Measurements from ENCODE around the gene CYP2A7. TPM values are rescaled to one million over a fixed set of nuclear protein-coding genes. Genes with fewer than 3 reads are reported as not detected.
"Not testable (repeated sequence)": the region's sequence is repeated elsewhere in the genome, so short reads cannot be mapped to it uniquely, and the experiment has no call there.

Gene CYP2A7
- total RNA-seq, 1 donor from 2014 or later = not detected

- Mint-ChIP-seq H3K27me3 (ENCODE audit: unreplicated experiment) (no peaks in the 10 kb centered on the region), H3K9me3 (ENCODE audit: unreplicated experiment) (peaks cover 4% of the 10 kb centered on the region), H3K27ac (ENCODE audit: unreplicated experiment) (no peak overlapping the region), H3K4me1 (ENCODE audit: unreplicated experiment) (no peaks in the 10 kb centered on the region), H3K36me3 (ENCODE audit: unreplicated experiment) (no peaks in the 10 kb centered on the region), H3K4me3 (ENCODE audit: unreplicated experiment) (no peak overlapping the region)
- DNase-seq (ENCODE audit: extremely low spot score, unreplicated experiment) = no peak
- TF ChIP-seq CTCF (IDR thresholded peaks at IDR 0.05) = no peak
These were observed 26.1 kb upstream of the CYP2A7 start for GRCh38 chr19:40907968-40908735.

- no peaks in the 10 kb centered on the region for H3K27me3 Mint-ChIP-seq (ENCODE audit: unreplicated experiment)
- no peak overlapping the region for H3K4me3 Mint-ChIP-seq (ENCODE audit: unreplicated experiment)
- H3K9me3 Mint-ChIP-seq (ENCODE audit: unreplicated experiment) = peaks cover 4% of the 10 kb centered on the region
- no peak for TF ChIP-seq CTCF (IDR thresholded peaks at IDR 0.05)
- DNase-seq (ENCODE audit: extremely low spot score, unreplicated experiment) = no peak
- H3K36me3 Mint-ChIP-seq (ENCODE audit: unreplicated experiment) = no peaks in the 10 kb centered on the region
- no peaks in the 10 kb centered on the region for H3K4me1 Mint-ChIP-seq (ENCODE audit: unreplicated experiment)
- H3K27ac Mint-ChIP-seq (ENCODE audit: unreplicated experiment) = no peak overlapping the region
These were observed 24.5 kb upstream of the CYP2A7 start for GRCh38 chr19:40906512-40906911.

- not testable (repeated sequence) for H3K27ac Mint-ChIP-seq (ENCODE audit: unreplicated experiment); H3K4me1 Mint-ChIP-seq (ENCODE audit: unreplicated experiment); H3K27me3 Mint-ChIP-seq (ENCODE audit: unreplicated experiment); DNase-seq (ENCODE audit: extremely low spot score, unreplicated experiment); H3K9me3 Mint-ChIP-seq (ENCODE audit: unreplicated experiment); H3K4me3 Mint-ChIP-seq (ENCODE audit: unreplicated experiment); H3K36me3 Mint-ChIP-seq (ENCODE audit: unreplicated experiment)
These were observed 22.7 kb upstream of the CYP2A7 start for GRCh38 chr19:40904673-40905156.

GRCh38 chr19:40901975-40902750 is 20.1 kb upstream of the CYP2A7 start:
- not testable (repeated sequence) for H3K27ac Mint-ChIP-seq (ENCODE audit: unreplicated experiment); H3K4me1 Mint-ChIP-seq (ENCODE audit: unreplicated experiment); H3K9me3 Mint-ChIP-seq (ENCODE audit: unreplicated experiment); H3K27me3 Mint-ChIP-seq (ENCODE audit: unreplicated experiment); H3K4me3 Mint-ChIP-seq (ENCODE audit: unreplicated experiment); DNase-seq (ENCODE audit: extremely low spot score, unreplicated experiment); H3K36me3 Mint-ChIP-seq (ENCODE audit: unreplicated experiment)

GRCh38 chr19:40900521-40900920 is 18.5 kb upstream of the CYP2A7 start:
- not testable (repeated sequence) for DNase-seq (ENCODE audit: extremely low spot score, unreplicated experiment); H3K27me3 Mint-ChIP-seq (ENCODE audit: unreplicated experiment)

GRCh38 chr19:40899964-40900363 is 17.9 kb upstream of the CYP2A7 start:
- H3K4me3 Mint-ChIP-seq (ENCODE audit: unreplicated experiment); H3K9me3 Mint-ChIP-seq (ENCODE audit: unreplicated experiment); H3K27ac Mint-ChIP-seq (ENCODE audit: unreplicated experiment); H3K4me1 Mint-ChIP-seq (ENCODE audit: unreplicated experiment); DNase-seq (ENCODE audit: extremely low spot score, unreplicated experiment); H3K36me3 Mint-ChIP-seq (ENCODE audit: unreplicated experiment); H3K27me3 Mint-ChIP-seq (ENCODE audit: unreplicated experiment): not testable (repeated sequence)

More at GRCh38 chr19:40900521-40900920, 18.5 kb upstream of the CYP2A7 start:
- H3K4me3 Mint-ChIP-seq (ENCODE audit: unreplicated experiment); H3K9me3 Mint-ChIP-seq (ENCODE audit: unreplicated experiment); H3K27ac Mint-ChIP-seq (ENCODE audit: unreplicated experiment); H3K36me3 Mint-ChIP-seq (ENCODE audit: unreplicated experiment); H3K4me1 Mint-ChIP-seq (ENCODE audit: unreplicated experiment): not testable (repeated sequence)

- H3K27ac Mint-ChIP-seq (ENCODE audit: unreplicated experiment); H3K27me3 Mint-ChIP-seq (ENCODE audit: unreplicated experiment); H3K36me3 Mint-ChIP-seq (ENCODE audit: unreplicated experiment); H3K4me3 Mint-ChIP-seq (ENCODE audit: unreplicated experiment); H3K9me3 Mint-ChIP-seq (ENCODE audit: unreplicated experiment); DNase-seq (ENCODE audit: extremely low spot score, unreplicated experiment); H3K4me1 Mint-ChIP-seq (ENCODE audit: unreplicated experiment): not testable (repeated sequence)
These were observed 15.1 kb upstream of the CYP2A7 start for GRCh38 chr19:40896843-40897789.

All from osteocyte (in vitro differentiated cells).